GM13976 (cell line): ENCODE results near the gene PPFIA2.

Experiments used
- DNase-seq: peaks from one replicate; pipeline ENCODE4 v3.0.0; 2012; ENCODE audit warnings: low spot score
- CTCF ChIP-seq: IDR thresholded peaks from 2 replicates; pipeline ENCODE4 v1.5.1; 2012; ENCODE audit warnings: borderline replicate concordance, mild to moderate bottlenecking; ENCODE audit not compliant: insufficient read depth; ENCODE audit errors: extremely low read depth, missing control alignments, control extremely low read depth
- in situ Hi-C: fragments of 300-500 bp; cut with MboI; formaldehyde crosslinking; loops from one replicate; pipeline ENCODE4 v1.12.0; 2022; ENCODE audit warnings: low sequenced_read_pairs, mixed read lengths, inconsistent platforms; ENCODE audit not compliant: unreplicated experiment

PPFIA2 gene

GRCh38 chr12:81340910-81341309, 418.2 kb downstream of the PPFIA2 start:
- in situ Hi-C loops, result no loop called here
- DNase-seq, result no peak
- TF ChIP-seq CTCF, result no peak

GRCh38 chr12:81339071-81339470, 420.1 kb downstream of the PPFIA2 start:
- TF ChIP-seq CTCF, result no peak
- DNase-seq, result no peak
- in situ Hi-C loops, result no loop called here

- TF ChIP-seq CTCF, result no peak
- DNase-seq, result no peak
- in situ Hi-C loops, result no loop called here
Measured at GRCh38 chr12:81337886-81338285, 421.3 kb downstream of the PPFIA2 start.

GRCh38 chr12:81333812-81334211, 425.3 kb downstream of the PPFIA2 start:
- no peak for DNase-seq
- in situ Hi-C loops, result no loop called here
- TF ChIP-seq CTCF, result no peak

- in situ Hi-C loops, result no loop called here
- TF ChIP-seq CTCF, result no peak
- DNase-seq, result no peak
Measured at GRCh38 chr12:81332054-81332453, 427.1 kb downstream of the PPFIA2 start.

GRCh38 chr12:81330480-81330879, 428.7 kb downstream of the PPFIA2 start:
- peak; percentile 11 for TF ChIP-seq CTCF
- in situ Hi-C loops, result no loop called here
- DNase-seq, result no peak

- in situ Hi-C loops, result no loop called here
- TF ChIP-seq CTCF, result peak; percentile 13
- DNase-seq, result no peak
Measured at GRCh38 chr12:81329085-81329484, 430.1 kb downstream of the PPFIA2 start.
